D721Med (cell line): ENCODE results near the gene MSRB2.

Source experiments
- DNase-seq: peaks from one replicate; pipeline ENCODE4 v3.0.0; 2011; ENCODE audit warnings: low spot score; ENCODE audit not compliant: insufficient read length
- FAIRE-seq: peaks from 2 replicates; lab custom pipeline; 2011; peaks lifted over from hg19 to GRCh38; lab: Jason Lieb, UNC
- CTCF ChIP-seq: IDR thresholded peaks from 2 replicates; pipeline ENCODE4 v1.5.1; 2012; ENCODE audit warnings: mild to moderate bottlenecking, control low read depth; ENCODE audit not compliant: insufficient read depth; ENCODE audit errors: missing control alignments

MSRB2 gene

GRCh38 chr10:23146258-23146657, 50.9 kb downstream of the MSRB2 start:
- DNase-seq (no peak), FAIRE-seq (no peak)
- no peak for TF ChIP-seq CTCF

GRCh38 chr10:23147035-23147434, 51.7 kb downstream of the MSRB2 start:
- TF ChIP-seq CTCF, result no peak
- no peak for FAIRE-seq

GRCh38 chr10:23148214-23148613, 52.8 kb downstream of the MSRB2 start:
- no peak for TF ChIP-seq CTCF
- no peak for FAIRE-seq

More at GRCh38 chr10:23147035-23147434, 51.7 kb downstream of the MSRB2 start:
- no peak for DNase-seq

GRCh38 chr10:23150091-23150490, 54.7 kb downstream of the MSRB2 start:
- FAIRE-seq (no peak), DNase-seq (no peak)
- TF ChIP-seq CTCF, result no peak

More at GRCh38 chr10:23148214-23148613, 52.8 kb downstream of the MSRB2 start:
- no peak for DNase-seq

- no peak for TF ChIP-seq CTCF
Observed at GRCh38 chr10:23150610-23151009, 55.2 kb downstream of the MSRB2 start.

GRCh38 chr10:23151071-23151470, 55.7 kb downstream of the MSRB2 start:
- DNase-seq, result no peak
- no peak for TF ChIP-seq CTCF
- FAIRE-seq, result no peak

More at GRCh38 chr10:23150610-23151009, 55.2 kb downstream of the MSRB2 start:
- FAIRE-seq (no peak), DNase-seq (no peak)

- TF ChIP-seq CTCF, result no peak
- no peak for DNase-seq
- no peak for FAIRE-seq
Observed at GRCh38 chr10:23155169-23155568, 59.8 kb downstream of the MSRB2 start.
